ENCODE measurements around the gene MS4A10.
A peak's percentile ranks its signal among the peaks of the same experiment; 100 is the strongest.
"Not testable (repeated sequence)": the region's sequence is repeated elsewhere in the genome, so short reads cannot be mapped to it uniquely, and the experiment has no call there.

MS4A10 gene

GRCh38 chr11:60785136-60785535 lies at the start of gene MS4A10:
Gene MS4A10 (plus strand): TSS chr11:60785333. CDS start chr11:60790336, 5,003 bp downstream.
- no peak for DNase-seq

GRCh38 chr11:60739114-60739513 lies 46.0 kb upstream of the MS4A10 start:
- DNase-seq, result no peak

- DNase-seq, result no peak
Observed at GRCh38 chr11:60740573-60740972, 44.6 kb upstream of the MS4A10 start.

GRCh38 chr11:60741421-60741820 lies 43.7 kb upstream of the MS4A10 start:
- no peak for DNase-seq

DNA sequence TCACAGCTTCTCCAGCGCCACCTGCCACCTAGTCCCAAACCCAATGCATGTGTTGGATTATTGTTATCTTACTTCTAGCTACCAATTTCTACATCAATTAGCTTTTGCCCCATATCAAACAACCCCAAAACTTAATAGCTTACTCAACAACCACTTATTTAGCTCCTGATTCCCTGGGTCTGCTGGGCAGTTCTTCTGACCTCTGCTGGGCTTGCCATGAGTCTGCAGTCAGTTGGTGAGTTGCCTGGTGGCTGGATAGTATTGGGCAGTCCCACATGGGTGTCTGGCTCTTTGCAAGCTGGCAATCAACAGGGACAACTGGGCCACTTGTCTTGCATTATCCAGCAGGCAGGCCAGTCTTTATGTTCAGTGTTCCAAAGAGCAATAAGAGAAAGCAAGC lies 42.1 kb upstream of the MS4A10 start:
- DNase-seq, result no peak

GRCh38 chr11:60744114-60744513 lies 41.0 kb upstream of the MS4A10 start:
- no peak for DNase-seq

- no peak for DNase-seq
Observed at GRCh38 chr11:60747359-60747873, 37.7 kb upstream of the MS4A10 start.

- DNase-seq, result no peak
Observed at GRCh38 chr11:60748225-60748624, 36.9 kb upstream of the MS4A10 start.

- DNase-seq, result no peak
Observed at GRCh38 chr11:60748821-60749220, 36.3 kb upstream of the MS4A10 start.

DNA sequence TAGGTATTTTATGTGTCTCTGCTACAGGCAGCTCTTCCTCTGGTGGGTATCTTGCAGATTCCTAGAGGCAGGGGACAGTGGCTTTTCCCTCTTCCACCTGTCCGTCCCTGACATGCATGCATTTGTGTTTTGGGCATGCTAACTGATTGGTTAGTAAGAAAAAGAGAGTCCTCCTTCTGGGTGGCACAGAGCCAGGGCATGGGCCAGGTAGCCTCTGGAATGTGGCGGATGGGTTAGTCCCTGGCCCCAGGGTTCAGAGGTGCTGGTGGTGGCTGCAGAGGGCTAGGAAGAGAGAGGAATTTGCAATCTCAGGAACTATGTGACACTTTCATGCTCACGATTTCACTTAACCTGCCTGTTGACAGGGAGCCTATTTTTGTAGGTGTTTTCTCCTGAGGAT lies 34.2 kb upstream of the MS4A10 start:
- DNase-seq, result no peak

GRCh38 chr11:60753309-60753708 lies 31.8 kb upstream of the MS4A10 start:
- DNase-seq, result no peak

- DNase-seq, result no peak
Observed at GRCh38 chr11:60754887-60755286, 30.2 kb upstream of the MS4A10 start.

GRCh38 chr11:60756307-60757032 lies 28.7 kb upstream of the MS4A10 start, which contains the start of gene MS4A15:
Gene MS4A15 (plus strand): TSS chr11:60756867. CDS start chr11:60763734, 6,867 bp downstream.
- DNase-seq, result peak; percentile 43

DNA sequence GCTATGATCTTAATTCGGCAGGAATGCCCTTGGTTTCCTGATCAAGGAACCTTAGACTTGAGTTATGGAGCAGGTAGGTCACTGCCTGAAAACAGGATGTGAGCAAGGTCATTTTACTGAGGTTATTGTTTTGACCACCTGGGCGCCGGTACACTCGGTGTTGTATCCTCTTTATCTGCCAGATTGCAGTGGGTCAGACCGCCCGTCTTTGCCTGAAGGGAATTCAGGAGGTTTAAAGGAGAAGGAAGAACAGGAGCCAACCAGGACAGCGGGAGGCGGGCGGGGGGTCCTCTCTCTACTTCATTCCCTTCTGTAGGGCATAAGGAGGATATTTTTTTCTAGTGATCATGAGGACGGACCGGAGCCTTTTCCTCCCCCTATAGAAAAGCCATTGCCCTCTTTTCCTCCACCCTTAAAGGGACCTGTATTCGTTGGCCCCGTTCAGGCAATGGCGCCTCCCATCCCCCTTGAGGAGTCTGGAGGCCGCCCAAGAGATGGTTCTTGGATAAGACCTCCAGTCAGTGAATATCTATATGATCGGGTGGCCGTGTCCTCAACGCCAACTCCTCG lies 27.8 kb upstream of the MS4A10 start:
- DNase-seq, result no peak

- DNase-seq, result not testable (repeated sequence)
Observed at GRCh38 chr11:60758671-60759070, 26.5 kb upstream of the MS4A10 start.

DNA sequence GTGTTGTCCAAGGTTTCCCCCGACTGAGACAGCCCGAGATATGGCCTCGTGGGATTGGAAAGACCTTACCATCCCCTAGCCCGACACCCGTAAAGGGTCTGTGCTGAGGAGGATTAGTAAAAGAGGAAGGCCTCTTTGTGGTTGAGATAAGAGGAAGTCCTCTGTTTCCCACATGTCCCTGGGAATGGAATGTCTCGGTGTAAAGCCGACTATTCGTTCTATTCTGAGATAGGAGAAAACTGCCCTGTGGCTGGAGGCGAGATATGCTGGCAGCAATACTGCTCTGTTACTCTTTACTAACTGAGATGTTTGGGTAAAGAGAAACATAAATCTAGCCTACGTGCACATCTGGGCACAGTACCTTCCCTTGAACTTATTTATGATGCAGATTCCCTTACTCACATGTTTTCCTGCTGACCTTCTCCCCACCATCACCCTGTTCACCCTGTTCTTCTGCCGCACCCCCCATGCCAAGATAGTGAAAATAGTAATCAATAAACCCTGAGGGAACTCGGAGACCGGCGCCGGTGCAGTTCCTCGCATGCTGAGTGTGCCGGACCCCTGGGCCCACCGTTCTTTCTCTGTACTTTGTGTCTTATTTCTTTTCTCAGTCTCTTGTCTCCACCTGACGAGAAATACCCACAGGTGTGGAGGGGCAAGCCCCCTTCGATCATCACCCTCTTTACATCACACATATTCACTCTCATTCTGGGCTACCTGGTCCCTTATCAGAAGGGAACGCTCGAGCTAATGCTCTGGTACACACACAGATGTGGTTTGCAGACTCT lies 25.5 kb upstream of the MS4A10 start:
- not testable (repeated sequence) for DNase-seq

GRCh38 chr11:60761436-60762190 lies 23.5 kb upstream of the MS4A10 start:
- DNase-seq, result no peak

DNA sequence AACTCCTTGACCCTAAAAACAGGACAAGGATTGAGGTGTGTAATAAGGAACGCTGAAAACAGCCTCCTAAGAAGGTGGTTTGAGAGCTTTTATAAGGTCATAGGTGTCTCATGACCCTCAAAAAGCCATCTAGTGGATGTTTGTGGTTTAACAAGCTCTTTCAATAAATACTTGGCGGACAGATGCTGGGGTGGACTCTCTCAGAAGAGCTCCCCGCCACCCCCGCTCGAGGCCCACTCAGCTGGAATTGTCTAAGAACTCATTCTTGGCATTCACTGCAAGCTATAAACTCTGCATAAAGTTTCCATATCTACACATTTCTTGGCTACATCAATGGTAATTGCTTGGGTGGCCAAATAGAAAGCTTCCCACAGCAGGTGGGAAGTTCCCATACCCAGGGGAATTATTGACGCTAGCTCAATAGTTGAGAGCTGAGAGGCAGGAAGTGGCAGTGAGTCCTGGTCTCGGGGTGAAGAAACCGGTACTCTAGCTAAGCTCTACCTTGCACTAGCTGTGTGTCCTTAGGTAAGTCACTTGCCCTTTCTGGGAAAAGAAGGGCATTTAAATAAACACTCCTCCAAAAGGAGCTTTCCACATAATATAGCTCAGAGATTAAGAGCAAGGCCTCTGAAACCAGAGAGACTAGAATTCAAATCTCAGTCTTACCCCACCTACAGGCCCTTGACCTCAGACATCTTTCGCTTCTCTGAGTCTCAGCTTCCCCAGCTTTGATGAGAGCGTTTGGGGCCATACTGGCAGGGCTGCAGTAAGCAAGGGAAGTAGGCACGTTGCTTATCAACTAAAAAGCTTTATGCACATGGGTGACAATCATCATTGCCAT lies 22.1 kb upstream of the MS4A10 start:
- peak; percentile 9 for DNase-seq

DNA sequence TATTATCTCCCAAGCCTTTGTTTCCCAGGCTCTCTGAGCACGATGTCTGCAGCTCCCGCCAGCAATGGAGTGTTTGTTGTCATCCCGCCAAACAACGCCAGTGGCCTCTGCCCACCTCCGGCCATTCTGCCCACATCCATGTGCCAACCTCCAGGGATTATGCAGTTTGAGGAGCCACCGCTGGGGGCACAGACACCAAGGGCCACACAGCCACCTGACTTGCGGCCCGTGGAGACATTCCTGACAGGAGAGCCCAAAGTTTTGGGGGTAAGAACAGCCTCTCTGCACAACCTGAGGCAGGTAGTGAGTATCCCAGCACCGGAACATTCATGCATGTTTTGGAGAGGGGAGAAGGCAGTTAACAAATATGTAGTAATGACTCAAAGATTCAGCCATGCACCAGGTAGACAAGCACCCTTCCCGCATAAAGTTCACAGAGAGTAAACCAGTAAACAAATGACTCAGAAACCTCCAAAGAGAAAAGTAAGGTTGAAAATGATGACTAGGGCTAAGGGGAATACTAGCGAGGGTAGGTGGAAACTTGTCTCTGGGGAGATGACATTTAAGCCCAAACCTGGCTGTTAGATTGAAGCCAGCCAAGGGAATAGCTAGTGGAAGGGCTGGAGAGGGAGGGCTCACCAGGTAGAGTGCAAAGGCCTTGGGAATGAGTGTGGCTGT lies 21.3 kb upstream of the MS4A10 start:
- no peak for DNase-seq

DNA sequence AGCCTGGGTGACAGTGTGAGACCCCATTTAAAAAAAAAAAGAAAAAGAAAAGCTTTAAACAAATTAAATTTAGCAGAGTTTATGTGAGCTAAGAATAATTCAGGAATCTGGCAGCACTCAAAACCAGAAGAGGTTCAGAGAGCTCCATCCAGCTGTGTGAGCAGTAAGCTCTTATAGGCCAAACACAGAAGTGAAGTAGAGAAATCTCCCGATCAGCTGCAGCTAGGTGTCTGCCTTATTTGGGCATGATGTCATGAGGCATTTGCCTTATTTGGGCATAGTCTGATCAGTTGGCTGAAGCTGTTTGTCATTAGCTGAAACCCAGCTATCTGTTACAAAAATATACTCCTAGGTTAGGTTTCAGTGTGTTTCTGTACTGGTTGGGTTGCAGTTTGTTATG lies 20.3 kb upstream of the MS4A10 start:
- no peak for DNase-seq

DNA sequence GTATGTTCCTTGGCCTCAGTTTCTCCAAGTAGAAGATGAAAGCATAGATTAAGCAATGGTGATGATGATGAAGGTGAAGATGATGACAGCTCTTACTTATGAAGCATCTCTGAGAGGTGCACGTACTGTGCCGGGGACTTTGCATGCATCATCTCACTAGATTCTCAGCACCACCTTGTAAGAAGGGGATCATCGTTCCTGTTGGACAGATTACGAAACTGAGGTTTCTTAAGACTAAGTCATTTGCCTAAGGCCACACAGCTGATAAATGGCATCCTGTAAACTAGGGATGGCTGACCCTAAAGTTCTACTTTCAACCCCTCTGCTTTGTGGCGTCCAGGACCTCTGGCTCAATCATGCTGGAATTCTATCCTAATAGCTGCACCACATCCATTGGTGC lies 19.8 kb upstream of the MS4A10 start:
- DNase-seq, result no peak

All from activated CD4-positive, alpha-beta T cell treated with anti-CD3 and anti-CD28 coated beads, Interleukin-2, amount 50 U/mL, for 16 hours (primary cell).